HG02981 (cell line): Measurements from ENCODE around the gene DPY19L2.
"Not testable (repeated sequence)": the region's sequence is repeated elsewhere in the genome, so short reads cannot be mapped to it uniquely, and the experiment has no call there.

ENCODE experiments used
- ATAC-seq: cut with Tn5 transposase; IDR thresholded peaks from one replicate; pipeline ENCODE4 v1.9.1; 2021; ENCODE audit warnings: mild to moderate bottlenecking, moderate library complexity; ENCODE audit not compliant: unreplicated experiment

The DPY19L2 gene

DNA sequence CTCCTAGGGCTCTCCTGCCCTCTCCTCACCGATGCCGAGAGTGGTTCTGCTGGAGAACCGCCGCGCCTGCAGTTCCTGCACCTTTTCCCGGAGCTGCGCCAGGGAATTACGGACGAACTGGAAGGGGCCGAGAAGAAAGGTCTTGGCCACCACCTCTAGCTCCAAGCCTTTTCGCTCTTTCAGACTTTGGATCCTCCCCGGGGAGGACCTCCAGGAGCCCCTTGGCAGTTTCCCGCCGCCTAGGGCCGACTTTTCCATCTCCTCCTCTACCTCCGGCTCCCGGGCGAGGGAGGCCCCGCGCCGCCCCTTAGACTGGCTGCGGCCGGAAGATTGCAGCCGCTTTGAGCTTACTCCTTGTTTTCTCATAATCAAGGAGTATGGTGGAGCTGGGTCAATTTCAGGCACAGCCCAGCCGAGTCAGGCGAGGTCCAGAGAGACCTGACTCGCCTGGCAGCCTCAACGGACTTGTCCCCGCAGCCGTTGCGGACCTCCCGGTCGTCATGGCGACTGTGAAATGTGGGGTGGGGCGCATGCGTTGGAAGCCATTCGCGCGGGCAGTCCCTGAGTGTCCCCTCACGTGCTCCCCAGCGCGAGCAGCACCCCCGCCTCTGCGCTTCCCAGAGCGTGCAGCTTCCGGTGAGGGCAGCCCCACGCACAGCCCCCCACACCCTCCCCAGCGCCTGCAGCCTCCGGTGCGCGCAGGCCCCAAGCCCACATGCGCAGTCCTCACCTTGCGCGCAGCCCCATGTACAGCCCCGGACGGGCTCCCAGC lies at the start of gene DPY19L2:
TSS of gene DPY19L2 (minus strand) at position 466 of the 772 bp plus-strand sequence. CDS start at position 366, 100 bp downstream.
- peak; percentile 70 for ATAC-seq

DNA sequence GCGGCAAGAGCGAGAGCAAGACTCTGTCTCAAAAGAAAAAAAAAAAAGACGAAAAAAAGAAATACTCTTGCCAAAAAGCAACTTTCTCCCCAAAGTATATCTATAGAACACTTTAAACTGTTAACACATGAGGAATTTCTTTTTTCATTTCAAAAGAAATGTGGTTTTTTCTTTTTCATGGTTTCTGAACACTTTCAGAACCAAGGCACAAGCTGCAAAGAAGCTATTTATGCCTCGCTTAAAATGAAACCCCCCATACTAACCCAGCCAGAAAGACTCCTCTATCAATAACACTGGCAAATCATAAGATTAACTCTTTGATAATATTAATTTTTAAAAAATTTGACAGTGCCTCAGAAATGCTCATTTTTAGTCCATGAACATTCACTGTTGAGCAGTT lies 48.6 kb upstream of the DPY19L2 start:
- not testable (repeated sequence) for ATAC-seq

DNA sequence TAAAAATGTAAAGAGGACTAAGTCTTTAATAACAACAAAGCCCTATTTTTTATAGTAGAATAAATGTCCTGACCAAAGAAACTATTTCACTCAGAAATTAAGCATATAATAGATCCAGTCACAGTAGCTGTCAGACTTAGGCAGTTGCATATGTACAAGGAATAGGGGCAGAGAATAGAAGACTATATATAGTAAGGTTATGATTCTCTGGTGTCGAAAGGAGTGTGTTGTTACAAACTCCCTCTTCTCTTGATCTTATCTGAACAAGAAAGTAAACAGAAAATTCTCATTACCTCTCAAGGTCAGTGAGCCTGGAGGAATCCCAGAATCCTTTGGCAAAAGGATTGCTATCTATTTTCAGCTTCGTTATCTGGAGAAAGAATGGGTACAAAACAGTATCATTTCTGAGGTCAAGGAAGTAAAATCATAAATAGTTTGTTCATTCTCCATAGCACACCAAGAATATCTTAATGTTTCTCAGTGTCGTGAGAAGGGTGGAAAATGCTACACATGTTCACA lies 46.9 kb upstream of the DPY19L2 start:
- ATAC-seq = not testable (repeated sequence)

DNA sequence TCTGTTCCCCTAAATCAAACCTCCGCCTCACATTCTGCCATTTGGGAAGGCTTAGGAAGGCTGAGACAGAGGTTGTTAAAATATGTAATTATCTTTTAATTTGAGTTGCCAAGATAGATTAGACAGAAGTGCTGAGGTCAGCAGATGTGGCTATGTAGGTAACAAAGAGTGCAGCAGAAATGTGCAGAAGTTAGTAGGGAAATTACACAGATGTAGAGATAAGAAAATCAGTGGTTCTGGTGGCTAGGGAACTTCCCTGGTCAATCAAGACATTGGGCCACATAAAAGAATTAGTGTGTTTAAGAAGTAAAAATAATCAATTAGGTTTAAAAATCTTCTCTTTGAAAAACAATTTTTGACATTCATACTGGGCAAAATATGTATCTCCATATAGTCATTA lies 46.1 kb upstream of the DPY19L2 start:
- not testable (repeated sequence) for ATAC-seq

DNA sequence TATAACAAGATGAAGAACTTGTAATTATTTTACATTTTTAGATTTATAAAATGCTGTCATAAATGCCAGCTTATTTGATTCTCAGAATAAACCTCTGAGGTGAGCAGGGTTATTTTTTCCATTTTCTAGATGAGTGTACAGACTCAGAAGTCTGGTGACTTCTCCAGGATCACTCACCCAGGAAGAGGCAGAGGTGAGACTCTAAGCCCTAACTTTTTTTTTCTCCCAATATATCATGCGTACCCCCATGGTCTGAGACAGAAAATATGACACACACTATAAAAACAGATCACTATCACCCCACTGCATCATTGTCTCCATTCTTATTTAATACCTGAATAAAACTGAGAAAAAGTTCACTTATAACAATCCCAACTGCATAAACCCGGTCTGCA lies 45.4 kb upstream of the DPY19L2 start:
- not testable (repeated sequence) for ATAC-seq

DNA sequence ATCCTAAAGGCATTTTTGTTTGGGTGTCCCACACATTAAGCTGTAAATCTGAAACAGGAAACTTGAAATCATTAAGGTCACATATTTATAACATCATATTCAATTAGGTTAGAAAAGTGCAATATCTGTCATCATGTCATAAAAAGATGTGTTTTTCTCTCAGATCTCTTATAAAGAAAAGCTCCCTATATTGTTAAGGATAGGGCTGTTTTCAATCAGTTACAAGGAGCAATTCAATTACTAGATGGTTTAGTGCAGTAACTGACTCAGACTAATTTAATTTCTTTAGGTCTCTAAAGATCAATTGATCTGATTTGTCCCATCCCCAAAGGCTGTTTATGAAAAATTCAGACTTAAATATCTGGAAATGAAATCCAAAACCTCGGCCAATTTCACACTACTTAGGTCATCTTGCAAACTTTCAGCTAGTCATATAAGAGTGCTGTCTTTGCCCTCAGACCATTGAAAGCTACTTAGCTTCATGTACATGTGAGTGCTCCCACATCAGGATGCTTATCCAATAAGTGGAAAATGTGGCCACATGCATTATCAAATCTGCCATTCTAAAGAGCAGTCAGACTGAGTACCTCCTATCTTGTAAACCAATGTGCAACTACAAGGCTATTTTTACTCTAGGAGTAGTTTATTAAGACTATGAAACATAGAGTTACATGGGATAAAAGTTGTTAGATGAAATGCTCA lies 44.8 kb upstream of the DPY19L2 start:
- not testable (repeated sequence) for ATAC-seq

DNA sequence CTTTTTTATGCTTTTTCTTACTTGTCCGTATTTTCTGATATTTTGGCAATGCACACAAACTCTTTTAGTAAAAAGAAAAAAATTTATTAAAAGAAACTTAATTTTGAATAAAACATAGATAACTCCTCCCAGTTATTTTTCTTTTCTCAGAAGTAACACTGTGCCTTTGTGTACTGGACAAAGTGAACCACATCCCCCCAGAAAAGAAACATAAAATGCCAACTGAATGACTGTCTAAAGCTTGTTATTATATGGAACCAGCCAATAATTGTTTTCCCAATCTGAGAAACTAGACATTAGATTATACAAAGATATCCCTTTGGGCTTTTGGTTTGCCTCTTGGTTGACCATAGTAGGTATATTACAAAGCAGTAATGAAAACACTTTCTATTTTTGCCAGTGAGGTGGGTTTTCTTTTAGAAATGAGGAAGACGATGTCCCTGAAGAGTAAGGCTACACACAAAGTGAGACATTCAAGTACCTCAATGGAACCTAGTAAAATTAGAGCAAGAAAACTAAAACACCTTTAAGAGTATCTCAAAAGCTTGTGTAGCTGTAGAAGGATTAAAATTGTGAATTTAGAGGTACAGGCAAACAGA lies 44.2 kb upstream of the DPY19L2 start:
- not testable (repeated sequence) for ATAC-seq

DNA sequence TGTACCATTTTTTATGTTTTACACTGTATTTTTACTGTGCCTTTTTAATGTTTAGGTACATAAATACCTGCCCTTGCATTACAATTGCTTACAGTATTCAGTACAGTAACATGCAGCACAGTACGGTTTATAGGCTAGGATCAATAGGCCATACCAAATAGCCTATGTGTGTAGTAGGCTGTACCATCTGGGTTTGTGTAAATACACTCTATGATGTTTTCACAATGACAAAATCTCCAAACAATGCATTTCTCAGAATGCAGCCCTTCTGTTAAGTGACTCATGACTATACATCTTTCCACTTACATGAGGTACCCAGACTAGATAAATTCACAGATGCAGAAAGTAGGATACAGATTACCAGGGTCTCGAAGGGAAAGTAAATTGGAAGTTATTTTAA lies 43.0 kb upstream of the DPY19L2 start:
- ATAC-seq = not testable (repeated sequence)

DNA sequence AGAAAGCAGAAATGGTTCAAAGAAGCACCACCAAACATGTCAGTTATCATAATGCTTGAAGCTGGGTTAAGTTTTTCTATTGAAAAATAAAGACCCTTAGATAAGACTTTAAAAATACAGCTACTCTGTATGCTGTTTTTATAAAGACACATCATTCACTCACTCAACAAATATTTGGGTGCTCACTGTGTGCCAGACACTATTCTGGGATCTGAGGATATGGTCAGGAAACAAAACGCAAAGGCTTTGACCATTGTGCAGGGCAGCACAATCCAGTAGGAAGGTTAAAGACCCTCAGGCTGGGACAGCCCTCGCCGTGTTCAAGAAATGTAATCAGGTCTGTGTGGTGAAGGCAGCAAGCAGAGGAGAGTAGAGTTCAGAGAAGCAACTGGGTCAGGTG lies 38.0 kb upstream of the DPY19L2 start:
- ATAC-seq = no peak

DNA sequence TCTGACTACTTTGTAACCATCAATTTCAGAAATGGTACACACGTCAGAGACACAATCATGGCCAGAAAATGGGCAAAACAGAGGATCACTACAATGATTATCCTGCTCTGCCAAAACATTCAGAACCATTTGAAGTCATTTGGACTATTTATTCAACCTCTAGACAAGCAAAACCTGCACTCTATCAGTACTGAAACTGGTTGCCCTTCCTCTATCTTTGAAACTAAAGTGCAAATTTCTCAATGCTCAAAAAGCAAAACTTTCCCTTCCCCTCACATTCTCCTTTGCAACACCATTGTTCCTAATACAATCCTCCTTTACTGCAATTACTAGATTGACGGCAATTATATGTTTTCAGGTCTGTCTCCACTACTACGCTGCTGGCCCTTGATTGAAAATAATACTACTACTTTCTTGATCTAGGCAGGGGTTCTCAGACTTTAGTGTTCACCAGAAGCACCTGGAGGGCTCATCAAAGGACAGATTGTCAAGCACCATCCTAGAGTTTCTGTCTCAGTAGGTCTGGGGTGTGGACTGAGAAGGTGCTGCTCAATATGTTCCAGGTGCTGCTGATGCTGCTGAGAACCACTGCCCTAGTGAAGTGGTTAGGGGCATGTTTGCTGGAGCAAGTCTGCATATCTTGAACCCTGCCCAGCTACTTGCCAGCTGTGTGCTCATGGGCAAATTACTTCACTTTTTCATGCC lies 31.5 kb upstream of the DPY19L2 start:
- not testable (repeated sequence) for ATAC-seq

DNA sequence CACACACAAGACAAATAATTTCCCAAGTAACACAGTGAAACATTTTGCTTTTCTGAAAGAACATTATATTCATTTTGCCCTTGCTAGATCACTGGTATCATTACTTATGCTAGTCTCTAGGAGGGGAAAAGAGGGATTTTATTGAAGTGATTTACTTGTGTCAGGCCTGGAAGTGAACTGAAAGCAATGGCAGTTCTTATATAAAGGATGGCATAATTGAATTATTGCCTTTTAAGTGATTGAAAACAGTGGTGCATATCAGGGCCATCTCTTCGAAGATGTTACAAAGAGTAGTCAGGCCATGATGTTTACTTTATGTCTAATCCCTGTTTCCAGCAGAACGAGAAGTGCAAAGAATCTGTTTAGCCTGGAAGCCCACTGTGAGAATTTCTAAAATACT lies 30.7 kb upstream of the DPY19L2 start:
- not testable (repeated sequence) for ATAC-seq

DNA sequence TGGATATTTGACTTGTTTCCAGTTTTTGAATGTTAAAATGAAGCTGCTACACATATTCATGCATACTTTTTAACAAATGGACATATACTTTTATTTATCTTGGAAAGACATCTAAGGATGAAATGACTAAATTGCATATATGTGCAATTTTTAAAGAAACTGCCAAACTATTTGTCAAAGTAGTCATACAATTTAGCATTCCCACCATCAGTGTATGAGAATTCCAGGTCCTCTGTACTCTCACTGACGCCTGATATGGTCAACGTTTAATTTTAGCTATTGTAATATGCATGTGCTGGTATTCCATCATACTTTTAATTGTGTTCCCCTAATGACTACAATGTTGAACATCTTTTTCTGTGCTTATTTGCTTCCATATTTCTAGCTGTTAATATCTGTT lies 22.5 kb upstream of the DPY19L2 start:
- not testable (repeated sequence) for ATAC-seq

DNA sequence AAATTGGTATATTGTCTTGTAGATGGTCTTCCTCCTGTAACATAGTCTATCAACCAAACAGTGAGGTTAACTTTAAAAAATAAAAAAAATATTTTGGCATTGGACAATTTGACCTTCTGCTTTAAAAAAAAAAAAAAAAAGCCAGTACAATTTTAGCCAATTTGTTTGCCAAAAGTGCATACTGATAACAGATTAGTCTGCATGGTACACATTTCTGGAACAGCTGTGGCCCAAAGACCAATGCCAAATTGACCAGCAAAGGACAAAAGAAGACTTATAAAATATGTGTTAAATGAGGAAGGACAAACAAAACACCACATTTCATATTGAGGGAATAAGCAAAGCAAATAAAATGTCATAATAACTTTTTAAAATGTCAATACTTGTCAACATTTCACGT lies 20.8 kb upstream of the DPY19L2 start:
- not testable (repeated sequence) for ATAC-seq

DNA sequence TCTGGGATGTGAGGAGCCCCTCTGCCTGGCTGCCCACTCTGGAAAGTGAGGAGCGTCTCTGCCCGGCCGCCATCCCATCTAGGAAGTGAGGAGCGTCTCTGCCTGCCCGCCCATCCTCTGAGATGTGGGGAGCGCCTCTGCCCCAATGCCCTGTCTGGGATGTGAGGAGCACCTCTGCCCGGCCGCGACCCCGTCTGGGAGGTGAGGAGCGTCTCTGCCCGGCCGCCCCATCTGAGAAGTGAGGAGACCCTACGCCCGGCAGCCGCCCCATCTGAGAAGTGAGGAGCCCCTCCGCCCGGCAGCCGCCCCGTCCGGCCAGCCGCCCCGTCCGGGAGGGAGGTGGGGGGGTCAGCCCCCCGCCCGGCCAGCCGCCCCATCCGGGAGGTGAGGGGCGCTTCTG lies 18.3 kb upstream of the DPY19L2 start:
- ATAC-seq = not testable (repeated sequence)

DNA sequence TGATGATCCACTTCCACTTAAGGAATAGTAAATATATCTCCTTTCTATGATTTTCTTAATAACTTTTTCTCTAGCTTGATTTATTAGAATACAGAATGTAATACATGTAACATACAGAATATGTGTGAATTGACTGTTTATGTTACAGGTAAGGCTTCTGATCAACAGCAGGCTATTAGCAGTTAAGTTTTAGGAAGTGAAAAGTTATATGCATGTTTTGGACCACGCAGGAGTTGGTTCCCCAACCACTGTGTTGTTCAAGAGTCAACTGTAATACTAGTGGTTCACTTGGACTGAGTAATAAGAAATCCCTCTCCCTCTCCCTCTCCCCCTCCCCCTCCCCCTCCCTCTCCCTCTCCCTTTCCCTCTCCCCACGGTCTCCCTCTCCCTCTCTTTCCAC lies 17.5 kb upstream of the DPY19L2 start:
- not testable (repeated sequence) for ATAC-seq

DNA sequence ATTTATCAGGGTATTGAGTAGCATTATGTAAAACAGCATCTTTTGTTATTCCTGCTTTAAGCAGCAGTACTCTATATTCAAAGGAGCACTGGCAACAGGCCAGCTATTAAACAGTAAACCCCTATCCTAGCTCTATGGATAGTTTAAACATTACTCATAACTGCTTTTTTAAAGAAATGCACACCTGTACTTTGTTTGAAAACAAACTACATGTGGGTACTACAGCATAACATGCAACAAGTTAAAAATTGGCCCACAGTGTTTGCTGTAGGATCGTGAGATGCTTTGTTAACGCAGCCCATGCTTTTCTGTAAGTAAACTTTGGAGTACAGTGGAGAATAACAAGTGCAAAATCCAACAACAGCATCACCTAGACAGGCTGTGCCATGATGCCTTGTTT lies 14.3 kb upstream of the DPY19L2 start:
- not testable (repeated sequence) for ATAC-seq

DNA sequence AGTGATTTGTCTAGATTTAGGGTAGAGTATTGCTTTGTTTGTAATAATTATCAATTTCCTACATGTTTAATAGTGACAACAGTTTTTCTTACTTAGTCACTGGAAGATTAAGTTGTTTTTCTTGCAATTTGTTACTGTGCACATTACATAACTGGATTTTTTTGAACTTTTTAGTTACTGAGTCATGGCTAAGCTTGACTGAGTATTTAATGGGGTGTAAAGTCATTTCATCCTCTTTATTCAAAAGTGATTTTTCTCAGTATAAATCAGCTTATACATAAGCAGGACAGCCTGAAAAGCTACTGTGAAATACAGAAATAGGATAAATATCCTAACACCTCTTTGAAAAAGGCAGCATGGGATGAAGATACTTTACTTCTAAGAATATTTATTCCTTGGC lies 12.5 kb upstream of the DPY19L2 start:
- ATAC-seq = not testable (repeated sequence)

DNA sequence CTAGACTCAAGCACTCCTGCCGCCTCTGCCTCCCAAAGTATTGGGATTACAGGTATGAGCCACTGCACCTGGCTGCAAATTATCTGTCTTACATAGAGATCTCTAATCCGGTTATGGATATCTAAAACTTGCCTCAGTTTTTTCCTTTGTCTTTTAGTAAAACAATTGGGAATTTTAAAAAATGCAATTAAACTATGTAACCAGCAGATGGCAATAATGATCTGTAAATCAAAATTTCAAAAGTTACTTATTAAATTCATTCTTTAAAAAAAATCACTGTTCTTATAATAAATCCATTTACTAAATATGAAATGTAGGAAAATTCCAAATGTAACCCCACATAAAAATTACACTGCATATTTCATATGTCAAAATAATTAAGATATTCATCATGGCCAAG lies 4.3 kb upstream of the DPY19L2 start:
- ATAC-seq = not testable (repeated sequence)

DNA sequence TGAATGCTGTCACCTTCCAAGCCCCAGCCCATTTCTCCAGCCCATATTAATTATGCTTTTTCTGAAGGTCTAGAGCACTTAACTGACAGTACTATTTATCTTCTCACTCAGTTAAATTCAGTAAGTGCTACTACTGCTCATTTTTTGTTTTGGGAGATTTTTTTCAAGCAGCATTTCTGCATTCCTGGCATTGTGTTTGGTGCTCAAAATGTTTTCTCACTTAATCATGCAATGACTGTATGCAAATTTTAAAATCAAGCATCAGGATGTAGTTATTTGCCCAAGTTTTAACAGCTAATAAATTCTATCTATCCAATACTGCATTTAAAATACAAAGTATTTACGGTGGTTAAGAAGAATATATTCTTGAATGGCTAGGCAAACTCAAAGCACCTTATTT lies 1.6 kb upstream of the DPY19L2 start:
- not testable (repeated sequence) for ATAC-seq

DNA sequence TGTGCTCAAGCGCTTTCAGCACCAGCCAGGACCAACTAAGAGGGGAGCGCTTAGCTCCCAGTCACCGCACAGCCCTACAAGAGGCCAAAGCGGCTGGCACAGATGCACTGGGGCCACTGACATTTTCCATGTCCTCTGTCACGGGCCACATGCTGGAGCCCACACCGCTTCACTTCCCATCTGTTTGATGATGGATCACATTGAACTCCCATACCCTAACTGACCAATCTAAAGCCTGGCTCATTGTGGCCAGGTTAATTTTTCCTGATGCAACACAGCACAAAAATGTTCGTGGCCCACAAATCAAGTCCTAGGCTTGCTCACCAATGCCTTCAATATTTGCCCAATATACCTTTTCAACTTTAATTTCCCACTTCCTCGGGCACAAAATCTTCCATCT lies 1.1 kb upstream of the DPY19L2 start:
- not testable (repeated sequence) for ATAC-seq

DNA sequence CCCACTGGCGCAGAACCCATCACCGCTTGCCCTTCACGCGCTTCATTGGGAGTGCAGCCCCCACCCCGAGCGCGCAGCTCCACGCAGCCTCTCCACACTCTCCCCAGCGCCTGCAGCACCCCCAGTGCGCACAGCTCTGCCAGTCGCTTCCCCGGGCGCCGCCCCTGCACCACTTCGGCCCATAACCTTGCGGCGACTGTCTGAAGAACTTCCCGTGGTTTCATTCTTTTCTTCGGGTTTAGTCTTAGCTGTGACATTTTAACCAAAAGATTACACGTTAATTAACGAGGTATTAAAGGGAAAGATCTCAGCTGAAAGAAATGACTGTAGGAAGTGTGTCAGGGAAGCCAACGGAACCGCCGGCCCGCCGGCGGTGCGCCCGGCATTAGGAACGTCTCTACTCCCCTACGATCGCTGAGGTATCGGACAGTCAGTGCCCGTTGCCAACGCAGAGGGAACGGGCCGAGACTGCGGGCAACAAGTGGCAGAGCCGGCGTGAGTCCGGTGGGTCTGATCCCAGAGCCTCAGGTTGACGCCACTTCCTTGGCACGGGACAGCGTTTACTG lies 590 bp upstream of the DPY19L2 start:
- peak; percentile 43 for ATAC-seq
